Fibroblast of skin of left quadriceps (primary cell): ENCODE data around the gene PJA1.

Source experiments
- DNase-seq, 2 experiments: peaks; one replicate each; pipeline ENCODE4 v3.0.0-alpha.2; 2013; ENCODE audit warnings: low read depth in 2 of 2

Gene PJA1

DNA sequence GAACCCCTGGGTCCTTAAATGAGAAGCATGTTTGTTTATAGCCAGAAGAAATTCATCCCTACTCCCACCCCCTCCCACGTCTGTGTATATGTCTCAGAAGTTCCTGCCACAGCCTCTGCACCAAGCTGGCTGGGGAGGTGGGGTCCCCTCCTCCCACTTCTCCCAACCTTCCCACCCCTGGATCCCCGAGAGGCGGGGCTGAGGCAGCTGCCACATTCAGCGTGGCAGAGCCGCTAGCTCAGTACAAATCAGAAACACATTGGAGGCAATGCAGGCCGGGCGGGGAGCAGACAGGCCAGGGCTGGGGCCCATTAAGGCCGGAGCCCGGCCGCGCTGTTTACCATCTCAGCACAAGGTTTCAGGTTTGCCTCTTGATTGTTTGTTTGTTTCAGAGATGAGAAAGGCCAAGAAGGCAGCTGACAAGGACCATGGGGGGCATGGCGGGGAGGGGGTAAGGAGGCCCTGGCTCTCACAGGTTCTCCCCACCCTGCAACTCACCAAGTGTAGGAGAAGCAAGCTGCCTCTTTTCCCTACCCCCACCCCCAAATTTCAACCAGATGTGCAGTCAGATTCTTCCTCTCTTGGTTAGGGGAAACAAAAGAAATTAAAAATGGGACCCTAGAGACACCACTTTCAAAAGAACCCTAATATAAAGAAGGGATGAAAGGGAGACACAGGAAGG is 22.3 kb downstream of the PJA1 start:
- no peak for DNase-seq

- DNase-seq, result no peak
These were observed 24.4 kb downstream of the PJA1 start for GRCh38 chrX:69140837-69141236.

DNA sequence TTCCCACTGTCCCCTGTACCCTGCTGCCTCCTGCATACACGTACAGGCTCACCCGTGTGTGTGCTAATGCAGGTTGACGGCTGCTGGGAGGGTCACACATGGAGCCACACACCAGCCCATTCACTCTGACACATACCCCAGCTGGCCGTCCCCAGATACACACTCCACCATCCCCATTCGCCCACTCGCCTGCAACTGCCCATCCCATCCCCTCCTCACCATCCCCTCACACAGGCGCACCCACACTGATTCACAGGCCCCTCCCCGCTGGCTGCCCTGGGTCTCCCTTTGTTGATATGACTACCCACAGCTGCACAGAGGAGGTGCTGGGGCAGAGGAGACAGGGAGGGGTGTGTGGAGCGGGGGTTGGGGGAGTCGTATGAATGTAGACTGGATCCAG is 25.7 kb downstream of the PJA1 start:
- no peak for DNase-seq

DNA sequence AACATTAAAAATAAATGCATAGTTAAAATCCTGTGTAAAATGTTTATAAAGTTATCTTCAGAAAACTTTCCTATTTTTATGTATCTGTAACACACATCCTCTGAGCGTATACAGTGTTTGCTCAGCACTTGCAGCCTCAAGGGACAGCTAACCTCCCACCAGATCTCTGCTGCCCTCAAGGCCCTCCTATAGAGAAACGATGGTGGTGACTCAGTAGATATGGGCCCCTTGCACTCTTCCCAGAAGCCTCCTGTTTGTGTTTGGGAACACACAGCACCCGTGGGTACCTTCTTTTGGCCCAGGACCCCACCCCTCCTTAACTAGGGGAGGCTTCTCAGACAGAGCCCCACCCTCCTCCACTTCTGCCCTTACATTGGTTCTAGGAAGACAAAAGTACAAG is 26.7 kb downstream of the PJA1 start:
- DNase-seq, result no peak

DNA sequence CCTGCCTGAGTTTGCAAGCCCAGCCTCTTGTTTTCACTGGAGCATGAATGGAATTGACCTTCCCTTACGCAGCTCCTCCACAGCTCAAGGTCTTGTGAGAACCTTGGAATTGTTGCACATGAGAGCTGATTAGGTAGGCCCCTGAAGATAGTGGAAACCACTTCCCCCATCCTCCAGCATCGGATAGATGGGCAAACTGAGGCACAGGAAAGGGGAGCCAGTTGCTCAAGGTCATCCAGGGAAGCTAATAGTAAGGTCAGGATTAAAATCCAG is 27.2 kb downstream of the PJA1 start:
- no peak for DNase-seq

DNA sequence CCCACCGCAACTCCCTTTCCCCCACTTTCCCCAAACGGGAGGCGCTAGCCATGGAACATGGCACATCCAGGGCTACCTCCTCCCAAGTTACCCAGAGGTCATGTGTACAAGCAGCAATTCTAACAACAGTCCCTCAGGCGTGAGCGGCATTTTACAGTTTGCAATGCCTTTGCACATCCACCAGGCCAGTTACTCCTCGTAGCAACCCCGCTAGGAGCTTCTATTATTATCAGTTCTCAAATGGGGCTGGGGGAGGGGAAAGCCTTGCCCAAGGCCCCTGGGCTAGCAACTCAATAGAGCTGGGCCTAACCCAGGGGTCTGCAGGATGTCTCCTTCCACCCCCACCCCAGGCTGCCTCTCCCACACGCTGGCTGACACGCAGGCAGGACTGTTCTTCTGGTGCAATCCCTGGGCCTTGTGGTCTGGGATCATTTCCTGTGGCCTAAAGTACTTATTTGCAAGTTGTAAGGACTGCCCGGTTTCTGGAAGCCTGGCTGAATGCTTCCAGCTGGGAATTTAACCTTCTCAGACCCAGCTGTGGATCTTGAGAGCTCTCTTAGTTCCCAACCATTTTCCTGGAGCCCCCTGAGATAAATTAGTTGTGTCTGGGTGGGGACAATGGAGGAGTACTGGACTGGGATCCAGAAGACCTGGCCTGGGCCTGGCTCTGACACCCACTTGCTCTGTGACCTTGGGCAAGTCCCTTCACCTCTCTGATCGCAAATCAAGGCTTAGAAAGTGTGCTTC is 27.7 kb downstream of the PJA1 start:
- DNase-seq, result no peak

DNA sequence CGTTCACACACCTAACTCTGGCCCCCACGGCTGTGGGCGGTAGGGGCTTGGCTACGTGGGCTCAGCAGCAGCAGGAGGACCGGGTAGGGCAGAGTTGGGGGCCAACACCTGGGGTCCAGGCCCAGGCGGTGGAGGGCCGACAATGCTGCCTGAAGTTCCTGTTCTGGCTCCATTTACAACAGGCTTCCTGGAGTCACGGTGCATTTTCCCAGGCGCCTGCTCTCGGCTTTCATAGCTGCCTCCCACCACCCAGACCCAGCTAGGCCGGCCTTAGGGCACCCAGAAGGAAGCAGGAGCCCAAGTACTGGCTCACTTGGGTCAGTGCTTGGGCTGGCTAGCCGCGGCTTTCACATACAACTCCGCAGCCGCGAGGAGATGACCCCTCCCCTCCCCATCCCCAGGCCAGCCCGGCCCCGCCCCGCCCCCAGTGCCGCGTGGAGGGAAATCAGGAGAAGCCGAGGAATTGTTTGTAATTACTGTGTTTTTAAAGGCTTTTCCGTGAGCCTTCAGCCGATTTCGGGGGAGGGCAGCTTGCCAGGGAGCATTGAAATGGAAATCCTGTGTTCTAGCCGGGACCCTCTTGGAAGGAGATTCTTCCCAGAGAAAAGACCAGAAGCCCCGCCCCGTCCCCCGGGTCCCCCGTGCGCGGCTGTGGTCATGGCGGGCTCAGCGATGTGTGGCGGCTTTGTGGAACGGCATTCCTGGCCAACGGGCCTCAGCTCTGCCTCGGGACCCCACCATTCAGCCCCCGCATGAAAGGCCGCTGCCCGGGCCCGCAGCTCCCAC is 28.5 kb downstream of the PJA1 start:
- DNase-seq, result no peak

GRCh38 chrX:69133921-69134542 is 31.2 kb downstream of the PJA1 start:
- DNase-seq, result no peak

DNA sequence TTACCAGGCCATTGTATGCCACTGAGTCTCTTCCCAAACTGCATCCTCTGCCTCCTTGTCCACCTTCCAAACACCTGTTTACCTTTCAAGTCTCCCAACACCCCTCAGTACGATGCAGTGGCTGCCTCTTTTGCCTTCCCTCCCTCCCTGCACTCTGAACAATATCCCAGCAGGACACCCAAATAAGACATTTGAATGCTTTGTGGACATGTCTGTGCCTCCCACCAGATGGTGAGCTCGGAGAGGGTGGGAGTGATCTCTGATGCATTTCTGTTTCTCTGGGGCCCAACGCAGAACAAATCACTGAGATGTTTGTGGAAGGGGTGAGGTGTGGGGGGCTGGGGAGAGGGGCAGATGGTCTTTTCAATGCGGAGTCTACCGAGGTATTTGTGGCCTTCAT is 33.4 kb downstream of the PJA1 start:
- no peak for DNase-seq

- no peak for DNase-seq
These were observed 34.8 kb downstream of the PJA1 start for GRCh38 chrX:69130439-69130838.

DNA sequence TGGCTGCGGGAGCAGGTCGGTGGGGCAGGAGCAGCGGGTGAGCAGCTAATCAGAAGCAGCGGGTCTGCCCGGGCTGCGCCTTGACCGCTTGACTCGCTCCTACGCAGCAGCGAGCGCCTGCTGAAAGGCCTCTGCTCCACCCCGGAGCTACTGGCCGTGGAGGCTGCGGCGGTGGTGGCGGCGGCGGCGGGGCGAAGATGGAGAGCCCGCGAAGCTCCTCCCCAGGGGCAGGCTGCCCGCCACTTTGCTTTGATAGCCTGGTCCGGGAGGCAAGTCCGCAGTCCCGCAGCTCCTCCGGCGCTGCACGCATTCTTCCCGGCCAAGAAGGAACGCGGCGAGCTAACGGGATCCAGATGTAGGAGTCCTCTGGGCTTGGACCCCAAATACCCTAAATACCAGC is 36.7 kb downstream of the PJA1 start:
- DNase-seq, result no peak

GRCh38 chrX:69127466-69127865 is 37.8 kb downstream of the PJA1 start:
- DNase-seq, result no peak

- no peak for DNase-seq
These were observed 38.6 kb downstream of the PJA1 start for GRCh38 chrX:69126642-69127041.

GRCh38 chrX:69125094-69125493 is 40.2 kb downstream of the PJA1 start:
- DNase-seq, result no peak

DNA sequence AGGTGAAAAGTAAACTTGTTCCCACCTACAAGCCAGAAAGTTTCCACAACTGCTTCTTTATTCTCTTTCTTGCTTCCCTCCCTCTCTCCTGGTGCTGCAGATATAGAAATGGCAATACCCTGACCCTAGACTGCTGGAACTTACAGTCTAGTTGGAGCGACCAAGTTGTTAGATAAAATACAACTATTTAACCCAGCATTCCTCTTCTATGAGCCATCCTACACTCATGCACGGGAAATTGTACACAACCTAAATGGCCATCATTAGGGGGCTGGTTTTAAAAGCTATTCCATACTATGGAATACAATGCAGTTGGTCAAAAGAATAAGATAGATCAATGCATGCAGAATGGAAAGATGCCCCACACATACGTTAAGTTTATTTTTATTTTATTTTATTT is 41.1 kb downstream of the PJA1 start:
- DNase-seq, result no peak

GRCh38 chrX:69123481-69123880 is 41.8 kb downstream of the PJA1 start:
- no peak for DNase-seq

GRCh38 chrX:69121321-69122000 is 43.8 kb downstream of the PJA1 start:
- no peak for DNase-seq

DNA sequence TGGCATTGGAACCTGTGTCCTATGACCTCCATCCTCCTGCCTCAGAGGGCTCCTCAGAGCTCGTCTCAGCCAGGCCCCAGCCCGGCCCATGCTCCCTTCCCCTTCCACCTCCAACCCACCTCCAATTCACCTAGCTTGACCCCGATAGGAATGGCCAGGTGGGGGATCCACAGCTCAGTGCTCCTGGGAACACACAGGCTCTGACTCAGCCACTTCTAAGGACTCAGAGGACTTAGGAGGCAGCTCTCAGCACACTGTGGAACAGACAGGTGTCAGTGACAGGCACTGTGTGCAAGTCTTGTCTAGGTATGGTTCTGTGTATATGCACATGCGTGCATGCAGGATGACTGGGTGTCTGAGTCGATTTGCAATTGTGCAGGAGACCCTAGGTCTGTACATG is 44.8 kb downstream of the PJA1 start:
- DNase-seq, result no peak

GRCh38 chrX:69119122-69119521 is 46.1 kb downstream of the PJA1 start:
- no peak for DNase-seq

GRCh38 chrX:69117876-69118526 is 47.3 kb downstream of the PJA1 start:
- no peak for DNase-seq

GRCh38 chrX:69116077-69116476 is 49.2 kb downstream of the PJA1 start:
- DNase-seq, result no peak

DNA sequence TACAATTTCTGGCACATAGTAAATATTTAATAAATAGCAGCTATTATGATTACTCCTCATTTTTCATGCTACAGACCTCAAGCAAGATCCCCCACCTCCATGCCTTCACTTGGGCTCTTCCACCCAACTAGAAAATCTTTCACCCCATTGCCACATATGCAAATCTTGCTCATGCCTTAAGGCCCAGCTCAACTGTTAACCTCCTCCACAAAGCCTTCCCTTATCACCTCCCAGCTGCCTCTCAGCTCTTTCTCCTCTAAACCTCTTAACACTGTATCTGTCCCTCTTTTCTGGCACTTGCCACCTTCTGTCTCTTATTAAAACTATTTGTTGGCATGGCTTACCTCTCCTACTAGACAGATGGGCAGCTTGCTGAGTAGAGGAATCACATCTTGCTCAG is 51.5 kb downstream of the PJA1 start:
- no peak for DNase-seq
